Neutrophil (primary cell): ENCODE results near the gene IGFBPL1.

Experiments used
- H3K27ac ChIP-seq: fragments of 200-600 bp; sonication (generic); 2 replicates; pipeline ENCODE4 v1.5.1; 2016; ENCODE audit warnings: mild to moderate bottlenecking, moderate library complexity
- H3K27me3 ChIP-seq: fragments of 200-600 bp; sonication (generic); 2 replicates; pipeline ENCODE4 v1.6.0; 2016; ENCODE audit warnings: mild to moderate bottlenecking
- H3K36me3 ChIP-seq: fragments of 200-600 bp; sonication (generic); 2 replicates; pipeline ENCODE4 v1.5.1; 2017
- H3K4me1 ChIP-seq, 2 experiments: fragments of 200-600 bp in 1 of 2; sonication (generic) in 1 of 2; 1 replicate in 1 of 2; 2 replicates in 1 of 2; pipeline versions ENCODE4 v1.5.1 to v1.6.1; 2013 to 2016; ENCODE audit warnings: low read depth in 1 of 2, low read length in 1 of 2, mild to moderate bottlenecking in 1 of 2, moderate library complexity in 1 of 2; ENCODE audit not compliant: control insufficient read depth in 1 of 2, insufficient read depth in 1 of 2
- H3K4me3 ChIP-seq, 2 experiments: fragments of 200-600 bp in 1 of 2; sonication (generic) in 1 of 2; 1 replicate in 1 of 2; 2 replicates in 1 of 2; pipeline ENCODE4 v1.5.1; 2013 to 2016; ENCODE audit warnings: low read depth in 1 of 2, low read length in 1 of 2, mild to moderate bottlenecking in 1 of 2, moderate library complexity in 1 of 2
- H3K9me3 ChIP-seq: fragments of 200-600 bp; sonication (generic); 2 replicates; pipeline ENCODE4 v1.5.1; 2016
- TF ChIP-seq, protein P1 (sequence below): fragments of 200-600 bp; sonication (generic); IDR thresholded peaks from 2 replicates; pipeline ENCODE4 v1.5.1; 2016; ENCODE audit warnings: antibody characterized with exemption

IGFBPL1 gene

DNA sequence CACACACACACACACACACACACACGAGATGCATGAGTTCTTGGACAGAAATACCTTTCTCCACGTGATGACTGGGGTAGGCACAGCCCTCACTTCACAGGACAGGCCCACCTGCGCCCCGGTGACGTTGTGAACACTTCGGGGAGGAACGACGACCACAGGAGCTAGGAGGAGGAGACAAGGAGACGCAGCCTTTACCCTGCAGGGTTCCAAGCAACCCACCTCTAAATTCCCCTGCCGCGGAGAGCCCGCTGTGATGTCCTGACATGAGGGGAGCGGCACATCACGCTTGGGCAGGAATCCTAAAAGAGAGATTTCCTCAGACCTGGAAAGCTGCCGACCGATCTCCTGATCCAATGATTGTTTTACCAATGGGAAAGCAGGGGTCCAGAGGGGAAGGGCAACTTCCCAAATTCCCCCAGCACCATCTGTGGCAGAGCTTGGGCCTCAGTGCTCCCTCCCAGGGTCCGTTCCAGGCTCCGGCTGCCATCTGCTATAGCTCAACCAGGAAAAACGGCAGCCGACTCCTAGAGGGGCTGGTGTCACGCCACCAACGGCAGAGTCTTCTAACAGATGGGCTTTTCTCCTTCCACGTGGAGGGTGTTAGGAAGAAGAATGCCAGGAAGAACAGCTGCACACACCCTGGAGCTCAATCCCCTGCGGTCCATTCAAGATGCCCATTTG, 10.1 kb downstream of the IGFBPL1 start:
- no peak overlapping the region for H3K27ac ChIP-seq
- H3K9me3 ChIP-seq: no peaks in the 10 kb centered on the region
- peaks cover 23% of the 10 kb centered on the region for H3K27me3 ChIP-seq
- TF ChIP-seq, protein P1, sequence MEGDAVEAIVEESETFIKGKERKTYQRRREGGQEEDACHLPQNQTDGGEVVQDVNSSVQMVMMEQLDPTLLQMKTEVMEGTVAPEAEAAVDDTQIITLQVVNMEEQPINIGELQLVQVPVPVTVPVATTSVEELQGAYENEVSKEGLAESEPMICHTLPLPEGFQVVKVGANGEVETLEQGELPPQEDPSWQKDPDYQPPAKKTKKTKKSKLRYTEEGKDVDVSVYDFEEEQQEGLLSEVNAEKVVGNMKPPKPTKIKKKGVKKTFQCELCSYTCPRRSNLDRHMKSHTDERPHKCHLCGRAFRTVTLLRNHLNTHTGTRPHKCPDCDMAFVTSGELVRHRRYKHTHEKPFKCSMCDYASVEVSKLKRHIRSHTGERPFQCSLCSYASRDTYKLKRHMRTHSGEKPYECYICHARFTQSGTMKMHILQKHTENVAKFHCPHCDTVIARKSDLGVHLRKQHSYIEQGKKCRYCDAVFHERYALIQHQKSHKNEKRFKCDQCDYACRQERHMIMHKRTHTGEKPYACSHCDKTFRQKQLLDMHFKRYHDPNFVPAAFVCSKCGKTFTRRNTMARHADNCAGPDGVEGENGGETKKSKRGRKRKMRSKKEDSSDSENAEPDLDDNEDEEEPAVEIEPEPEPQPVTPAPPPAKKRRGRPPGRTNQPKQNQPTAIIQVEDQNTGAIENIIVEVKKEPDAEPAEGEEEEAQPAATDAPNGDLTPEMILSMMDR: no peak
- H3K4me1 ChIP-seq: no peaks in the 10 kb centered on the region
- no peak overlapping the region for H3K4me3 ChIP-seq
- no peaks in the 10 kb centered on the region for H3K36me3 ChIP-seq

DNA sequence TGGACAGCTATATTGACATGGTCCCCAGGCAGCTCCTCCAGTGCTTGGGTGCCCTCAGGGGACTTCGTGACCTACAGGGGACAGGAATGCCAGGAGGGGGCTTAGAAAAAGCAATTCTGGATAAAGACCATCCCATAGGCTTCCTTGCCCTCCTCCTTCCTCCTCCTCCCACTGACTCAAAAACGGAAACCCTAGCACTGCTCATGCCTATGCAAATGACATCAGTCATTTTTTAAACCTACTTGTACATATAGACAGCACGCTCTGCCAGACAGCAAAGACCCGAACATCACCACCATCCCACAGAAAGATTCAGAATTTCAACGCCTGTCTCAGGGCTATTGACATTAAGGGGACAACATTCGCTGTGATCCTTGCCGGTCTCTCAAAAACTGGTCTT, 11.0 kb downstream of the IGFBPL1 start:
- Histone ChIP-seq H3K4me1 (no peaks in the 10 kb centered on the region), H3K9me3 (no peaks in the 10 kb centered on the region), H3K27ac (no peak overlapping the region), H3K4me3 (no peak overlapping the region), H3K36me3 (no peaks in the 10 kb centered on the region), H3K27me3 (peaks cover 23% of the 10 kb centered on the region)
- TF ChIP-seq, protein P1: no peak

DNA sequence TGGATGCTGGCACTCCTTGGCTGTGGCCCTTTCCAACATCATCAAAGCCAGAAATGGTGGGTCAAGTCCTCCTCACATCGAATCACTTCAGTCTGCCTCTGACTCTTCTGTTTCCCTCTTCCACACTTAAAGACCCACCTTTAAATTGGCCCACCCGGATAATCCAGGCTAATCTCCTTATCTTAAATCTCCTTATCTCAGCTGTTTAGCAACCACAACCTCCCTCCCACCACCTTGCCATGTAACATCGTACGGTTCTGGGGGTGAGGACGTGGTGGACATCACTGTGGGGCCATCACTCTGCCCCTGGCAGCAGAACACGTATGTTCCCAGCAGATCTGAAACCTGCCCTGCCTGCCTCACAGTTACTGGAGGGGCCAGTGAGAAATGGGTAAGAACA, 11.5 kb downstream of the IGFBPL1 start:
- no peaks in the 10 kb centered on the region for H3K9me3 ChIP-seq
- H3K27ac ChIP-seq: no peak overlapping the region
- H3K4me1 ChIP-seq: no peaks in the 10 kb centered on the region
- H3K4me3 ChIP-seq: no peak overlapping the region
- peaks cover 20% of the 10 kb centered on the region for H3K27me3 ChIP-seq
- H3K36me3 ChIP-seq: no peaks in the 10 kb centered on the region
- TF ChIP-seq, protein P1: no peak

DNA sequence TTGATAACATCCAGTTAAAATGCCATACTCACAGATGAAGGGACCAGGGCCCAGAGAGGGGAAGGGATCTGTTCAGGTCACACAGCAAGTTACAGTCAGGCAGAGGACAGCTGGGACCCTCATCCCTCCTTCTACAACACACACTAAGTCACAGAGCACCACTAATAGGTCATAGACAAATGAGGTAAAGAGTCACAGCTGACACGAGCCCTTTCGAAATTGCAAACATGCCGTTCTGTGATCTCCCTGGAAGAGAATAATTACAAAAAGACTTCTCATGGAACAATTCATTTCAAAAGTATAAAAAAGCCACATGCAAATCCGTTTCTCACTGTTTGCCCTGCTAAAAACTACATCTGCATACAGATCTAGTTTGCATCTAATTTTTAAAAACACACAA, 15.5 kb downstream of the IGFBPL1 start:
- Histone ChIP-seq H3K36me3 (no peaks in the 10 kb centered on the region), H3K27ac (no peak overlapping the region), H3K27me3 (peaks cover 30% of the 10 kb centered on the region), H3K4me3 (no peak overlapping the region), H3K9me3 (no peaks in the 10 kb centered on the region), H3K4me1 (no peaks in the 10 kb centered on the region)
- TF ChIP-seq, protein P1: no peak

DNA sequence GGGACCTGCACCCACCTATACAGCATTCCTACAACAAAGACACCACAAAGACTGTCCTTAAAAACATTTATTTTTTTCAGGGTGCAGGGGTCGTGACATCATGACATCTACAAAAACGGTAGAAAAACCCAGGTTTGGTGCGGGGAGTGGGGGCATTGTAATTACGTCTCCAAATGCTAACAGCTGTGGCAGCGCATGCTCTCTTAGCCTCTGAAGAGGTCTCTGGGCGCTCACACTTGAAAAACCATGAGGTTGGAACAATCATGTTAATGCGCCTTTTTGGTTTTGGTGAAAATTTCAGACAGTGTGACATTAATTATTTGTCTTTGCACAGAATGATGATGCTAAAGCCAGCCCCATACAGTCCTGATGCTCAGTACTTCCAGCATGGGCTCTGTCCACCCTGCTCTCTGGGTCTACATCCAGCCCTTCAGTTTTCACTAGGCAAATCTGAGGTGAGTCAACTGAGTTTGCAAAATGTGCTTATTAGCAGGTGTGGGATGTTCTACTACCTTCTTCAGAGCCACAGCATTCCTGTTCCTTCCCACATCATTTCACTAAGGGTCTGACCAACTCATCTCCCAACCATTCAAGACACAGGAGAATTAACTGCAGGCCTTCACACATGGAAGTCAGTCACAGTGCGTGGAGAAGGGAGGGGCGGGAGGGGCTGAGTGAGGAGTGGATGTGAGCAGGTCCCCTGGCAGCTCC, 17.6 kb downstream of the IGFBPL1 start:
- no peaks in the 10 kb centered on the region for H3K36me3 ChIP-seq
- no peak overlapping the region for H3K4me3 ChIP-seq
- peaks cover 19% of the 10 kb centered on the region for H3K27me3 ChIP-seq
- no peaks in the 10 kb centered on the region for H3K4me1 ChIP-seq
- TF ChIP-seq, protein P1: no peak
- H3K27ac ChIP-seq: no peak overlapping the region
- no peaks in the 10 kb centered on the region for H3K9me3 ChIP-seq
